Nephron (organoid): ENCODE results near the gene ADORA2A.
A peak's percentile ranks its signal among the peaks of the same experiment; 100 is the strongest.

ENCODE experiments used
- H3K27ac Mint-ChIP-seq, 3 experiments: 2 replicates each; pipeline ENCODE4 v1.8.0; 2020; ENCODE audit warnings: mixed read lengths in 3 of 3, mild to moderate bottlenecking in 2 of 3, moderate library complexity in 1 of 3
- H3K27me3 Mint-ChIP-seq: 2 replicates; pipeline ENCODE4 v1.8.0; 2021; ENCODE audit warnings: low read depth, mild to moderate bottlenecking, moderate library complexity, mixed read lengths
- H3K36me3 Mint-ChIP-seq: 2 replicates; pipeline ENCODE4 v1.8.0; 2020; ENCODE audit warnings: low read depth, mixed read lengths
- H3K4me1 Mint-ChIP-seq: 2 replicates; pipeline ENCODE4 v1.8.0; 2020; ENCODE audit warnings: mixed read lengths
- H3K4me3 Mint-ChIP-seq, 3 experiments: 2 replicates each; pipeline ENCODE4 v1.8.0; 2020; ENCODE audit warnings: mild to moderate bottlenecking in 3 of 3, mixed read lengths in 3 of 3, moderate library complexity in 2 of 3
- H3K9me3 Mint-ChIP-seq: 2 replicates; pipeline ENCODE4 v1.8.0; 2020; ENCODE audit warnings: mixed read lengths
- TF ChIP-seq, protein P1 (sequence below), 3 experiments: fragments of 200-600 bp; sonication (generic); IDR thresholded peaks; one replicate each; pipeline ENCODE4 v1.5.0; 2021; ENCODE audit warnings: antibody characterized with exemption in 3 of 3; ENCODE audit not compliant: unreplicated experiment in 3 of 3

ADORA2A gene

DNA sequence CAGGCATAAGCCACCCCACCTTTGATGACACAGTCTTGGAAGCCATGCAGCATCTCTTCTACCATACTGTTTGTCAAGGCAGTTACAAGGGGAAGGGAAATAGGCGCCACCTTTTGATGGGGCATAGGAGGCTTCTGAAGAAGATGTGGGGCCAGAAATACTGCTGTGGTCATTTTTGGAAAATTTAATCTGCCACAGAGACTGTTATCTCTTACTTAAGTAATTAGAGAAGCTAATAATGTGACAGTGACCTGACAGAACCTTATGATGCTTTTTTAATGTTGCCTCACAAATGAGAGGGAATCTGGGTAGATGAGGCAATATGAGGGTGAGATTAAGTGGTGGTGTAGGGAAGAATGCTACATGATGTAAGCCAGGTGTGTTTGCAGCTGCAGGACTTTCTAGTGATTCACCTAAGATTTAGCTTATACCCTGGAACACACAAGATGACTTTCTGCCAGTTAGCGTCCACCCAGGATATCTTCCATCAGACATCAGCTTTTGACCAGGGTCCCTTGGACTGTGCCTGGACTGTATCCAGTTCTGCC, 34.3 kb upstream of the ADORA2A start:
- H3K4me3 Mint-ChIP-seq = no peak overlapping the region
- peaks cover 47% of the 10 kb centered on the region for H3K36me3 Mint-ChIP-seq
- no peaks in the 10 kb centered on the region for H3K9me3 Mint-ChIP-seq
- TF ChIP-seq, protein P1, sequence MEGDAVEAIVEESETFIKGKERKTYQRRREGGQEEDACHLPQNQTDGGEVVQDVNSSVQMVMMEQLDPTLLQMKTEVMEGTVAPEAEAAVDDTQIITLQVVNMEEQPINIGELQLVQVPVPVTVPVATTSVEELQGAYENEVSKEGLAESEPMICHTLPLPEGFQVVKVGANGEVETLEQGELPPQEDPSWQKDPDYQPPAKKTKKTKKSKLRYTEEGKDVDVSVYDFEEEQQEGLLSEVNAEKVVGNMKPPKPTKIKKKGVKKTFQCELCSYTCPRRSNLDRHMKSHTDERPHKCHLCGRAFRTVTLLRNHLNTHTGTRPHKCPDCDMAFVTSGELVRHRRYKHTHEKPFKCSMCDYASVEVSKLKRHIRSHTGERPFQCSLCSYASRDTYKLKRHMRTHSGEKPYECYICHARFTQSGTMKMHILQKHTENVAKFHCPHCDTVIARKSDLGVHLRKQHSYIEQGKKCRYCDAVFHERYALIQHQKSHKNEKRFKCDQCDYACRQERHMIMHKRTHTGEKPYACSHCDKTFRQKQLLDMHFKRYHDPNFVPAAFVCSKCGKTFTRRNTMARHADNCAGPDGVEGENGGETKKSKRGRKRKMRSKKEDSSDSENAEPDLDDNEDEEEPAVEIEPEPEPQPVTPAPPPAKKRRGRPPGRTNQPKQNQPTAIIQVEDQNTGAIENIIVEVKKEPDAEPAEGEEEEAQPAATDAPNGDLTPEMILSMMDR (IDR thresholded peaks at IDR 0.05; ENCODE audit: unreplicated experiment in 3 of 3) = no peak
- peaks cover 3% of the 10 kb centered on the region for H3K27me3 Mint-ChIP-seq
- no peak overlapping the region for H3K27ac Mint-ChIP-seq
- peaks cover 13% of the 10 kb centered on the region for H3K4me1 Mint-ChIP-seq

DNA sequence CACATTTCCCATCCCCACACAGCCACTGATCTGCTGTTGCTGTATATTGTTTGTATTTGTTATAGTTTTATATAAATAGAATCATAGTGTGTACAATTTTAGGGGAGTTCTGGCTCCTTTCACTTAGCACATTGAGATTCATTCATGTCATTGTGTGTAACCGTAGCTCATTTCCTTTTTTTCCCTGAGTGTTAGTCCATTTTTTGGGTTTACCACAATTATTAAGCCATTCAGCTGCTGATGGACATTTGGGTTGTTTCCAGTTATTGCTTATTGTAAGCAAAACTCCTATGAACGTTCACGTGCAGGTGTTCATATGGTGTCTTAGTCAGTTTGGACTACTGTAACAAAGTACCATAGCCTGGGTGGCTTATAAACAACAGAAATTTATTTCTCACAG, 33.6 kb upstream of the ADORA2A start:
- no peaks in the 10 kb centered on the region for H3K9me3 Mint-ChIP-seq
- no peak overlapping the region for H3K4me3 Mint-ChIP-seq
- H3K27me3 Mint-ChIP-seq = peaks cover 3% of the 10 kb centered on the region
- H3K36me3 Mint-ChIP-seq = peaks cover 51% of the 10 kb centered on the region
- TF ChIP-seq, protein P1 (IDR thresholded peaks at IDR 0.05; ENCODE audit: unreplicated experiment in 3 of 3) = no peak
- H3K4me1 Mint-ChIP-seq = peaks cover 13% of the 10 kb centered on the region
- no peak overlapping the region for H3K27ac Mint-ChIP-seq

DNA sequence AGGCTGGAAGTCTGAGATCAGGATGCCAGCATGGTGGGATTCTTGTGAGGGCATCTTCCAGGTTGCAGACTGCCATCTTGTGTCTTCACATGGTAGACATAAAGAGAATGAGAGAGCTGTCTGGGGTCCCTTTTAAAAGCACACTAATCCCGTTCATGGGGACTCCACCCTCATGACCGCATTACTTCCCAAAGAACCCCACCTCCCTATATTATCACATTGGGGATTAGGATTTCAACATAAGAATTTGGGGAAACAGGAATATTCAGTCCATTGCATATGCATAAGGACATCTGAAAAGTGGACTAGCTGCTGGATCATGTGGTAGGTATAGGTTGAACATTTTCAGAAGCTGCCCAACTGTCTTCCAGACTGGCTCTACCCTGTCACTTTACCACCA, 33.1 kb upstream of the ADORA2A start:
- peaks cover 3% of the 10 kb centered on the region for H3K27me3 Mint-ChIP-seq

DNA sequence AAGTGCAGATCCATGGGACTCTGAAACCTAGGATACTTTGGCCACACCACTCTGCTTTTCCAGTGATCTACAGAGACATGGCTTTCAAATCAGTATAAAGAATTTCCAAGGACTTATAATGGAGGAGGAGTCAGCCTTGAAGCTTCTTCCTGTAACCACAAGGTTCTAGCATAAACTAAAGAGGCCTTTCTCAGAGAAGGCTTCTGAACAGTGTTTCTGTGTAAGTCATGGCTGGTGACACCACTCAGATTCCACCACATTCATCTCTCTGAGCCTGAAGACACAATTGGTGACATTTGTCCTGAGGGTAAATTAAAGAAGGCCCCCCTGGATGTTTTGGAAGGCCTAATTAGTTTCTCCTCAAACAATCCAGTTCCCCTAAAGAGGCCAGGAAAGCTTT, 29.0 kb upstream of the ADORA2A start:
- Mint-ChIP-seq H3K4me3 (no peak overlapping the region), H3K27ac (no peak overlapping the region), H3K36me3 (peaks cover 53% of the 10 kb centered on the region), H3K27me3 (peaks cover 3% of the 10 kb centered on the region), H3K9me3 (no peaks in the 10 kb centered on the region), H3K4me1 (peaks cover 13% of the 10 kb centered on the region)
- TF ChIP-seq, protein P1 (IDR thresholded peaks at IDR 0.05; ENCODE audit: unreplicated experiment in 3 of 3) = no peak

More for the DNA sequence above, 33.1 kb upstream of the ADORA2A start:
- TF ChIP-seq, protein P1 (IDR thresholded peaks at IDR 0.05; ENCODE audit: unreplicated experiment in 3 of 3) = no peak
- Mint-ChIP-seq H3K4me1 (peaks cover 13% of the 10 kb centered on the region), H3K9me3 (no peaks in the 10 kb centered on the region), H3K36me3 (peaks cover 51% of the 10 kb centered on the region), H3K4me3 (no peak overlapping the region), H3K27ac (no peak overlapping the region)

DNA sequence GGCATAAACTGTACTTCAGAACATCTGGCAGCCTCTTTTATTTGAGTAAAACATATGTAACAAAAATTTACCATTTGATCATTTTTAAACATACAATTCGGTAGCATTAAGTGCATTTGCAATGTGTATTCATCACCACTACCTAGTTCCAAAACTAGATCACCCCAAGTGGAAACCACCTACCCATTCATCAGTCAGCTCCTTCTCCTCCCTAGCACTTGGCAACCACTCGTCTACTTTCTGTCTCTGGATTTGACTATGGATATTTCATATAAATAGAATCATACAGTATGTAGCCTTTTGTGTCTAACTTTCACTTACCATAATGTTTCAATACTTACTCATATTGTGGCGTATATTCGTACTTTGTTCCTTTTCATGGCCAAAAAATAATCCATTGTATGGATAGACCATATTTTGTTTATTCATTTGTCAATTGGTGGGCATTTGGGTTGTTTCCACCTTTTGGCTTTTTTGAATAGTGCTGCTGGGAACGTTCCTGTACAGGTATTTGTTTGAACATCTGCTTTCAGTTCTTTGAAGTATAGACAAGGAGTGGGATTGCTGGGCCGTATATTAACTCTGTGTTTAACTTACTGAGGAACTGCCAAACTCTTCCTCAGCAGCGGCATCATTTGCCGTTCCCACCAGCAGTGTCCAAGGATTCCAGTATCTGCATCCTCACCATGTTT, 27.2 kb upstream of the ADORA2A start:
- Mint-ChIP-seq H3K4me3 (no peak overlapping the region), H3K9me3 (no peaks in the 10 kb centered on the region), H3K27me3 (no peaks in the 10 kb centered on the region), H3K4me1 (peaks cover 25% of the 10 kb centered on the region), H3K36me3 (peaks cover 66% of the 10 kb centered on the region), H3K27ac (peak overlapping the region in 1 of 3 experiments; percentile 10)
- TF ChIP-seq, protein P1 (IDR thresholded peaks at IDR 0.05; ENCODE audit: unreplicated experiment in 3 of 3) = no peak
